ENCODE data around the gene RHOBTB3.

- TF ChIP-seq, protein P1, sequence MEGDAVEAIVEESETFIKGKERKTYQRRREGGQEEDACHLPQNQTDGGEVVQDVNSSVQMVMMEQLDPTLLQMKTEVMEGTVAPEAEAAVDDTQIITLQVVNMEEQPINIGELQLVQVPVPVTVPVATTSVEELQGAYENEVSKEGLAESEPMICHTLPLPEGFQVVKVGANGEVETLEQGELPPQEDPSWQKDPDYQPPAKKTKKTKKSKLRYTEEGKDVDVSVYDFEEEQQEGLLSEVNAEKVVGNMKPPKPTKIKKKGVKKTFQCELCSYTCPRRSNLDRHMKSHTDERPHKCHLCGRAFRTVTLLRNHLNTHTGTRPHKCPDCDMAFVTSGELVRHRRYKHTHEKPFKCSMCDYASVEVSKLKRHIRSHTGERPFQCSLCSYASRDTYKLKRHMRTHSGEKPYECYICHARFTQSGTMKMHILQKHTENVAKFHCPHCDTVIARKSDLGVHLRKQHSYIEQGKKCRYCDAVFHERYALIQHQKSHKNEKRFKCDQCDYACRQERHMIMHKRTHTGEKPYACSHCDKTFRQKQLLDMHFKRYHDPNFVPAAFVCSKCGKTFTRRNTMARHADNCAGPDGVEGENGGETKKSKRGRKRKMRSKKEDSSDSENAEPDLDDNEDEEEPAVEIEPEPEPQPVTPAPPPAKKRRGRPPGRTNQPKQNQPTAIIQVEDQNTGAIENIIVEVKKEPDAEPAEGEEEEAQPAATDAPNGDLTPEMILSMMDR (conservative IDR thresholded peaks at IDR 0.05) = no peak
- TF ChIP-seq ZFX (IDR thresholded peaks at IDR 0.05) = no peak
These were observed 7.3 kb upstream of the RHOBTB3 start for GRCh38 chr5:95723632-95724369.
